Dermis blood vessel endothelial cell (primary cell): ENCODE data around the gene NPAS3. TPM values are rescaled to one million over a fixed set of nuclear protein-coding genes. Genes with fewer than 3 reads are reported as not detected.
A peak's percentile ranks its signal among the peaks of the same experiment; 100 is the strongest.

Experiments used
- DNase-seq: peaks from one replicate; pipeline ENCODE4 v3.0.0; 2010
- total RNA-seq: library from RNA; depleted of rRNA; stranded (reverse); fragments of >200 nt; gene quantifications from 2 replicates; pipeline ENCODE4 v1.2.3, GENCODE V29; 2014

Gene NPAS3
- total RNA-seq = 0.05 TPM in 1 of 2 replicates, not detected in the other

DNA sequence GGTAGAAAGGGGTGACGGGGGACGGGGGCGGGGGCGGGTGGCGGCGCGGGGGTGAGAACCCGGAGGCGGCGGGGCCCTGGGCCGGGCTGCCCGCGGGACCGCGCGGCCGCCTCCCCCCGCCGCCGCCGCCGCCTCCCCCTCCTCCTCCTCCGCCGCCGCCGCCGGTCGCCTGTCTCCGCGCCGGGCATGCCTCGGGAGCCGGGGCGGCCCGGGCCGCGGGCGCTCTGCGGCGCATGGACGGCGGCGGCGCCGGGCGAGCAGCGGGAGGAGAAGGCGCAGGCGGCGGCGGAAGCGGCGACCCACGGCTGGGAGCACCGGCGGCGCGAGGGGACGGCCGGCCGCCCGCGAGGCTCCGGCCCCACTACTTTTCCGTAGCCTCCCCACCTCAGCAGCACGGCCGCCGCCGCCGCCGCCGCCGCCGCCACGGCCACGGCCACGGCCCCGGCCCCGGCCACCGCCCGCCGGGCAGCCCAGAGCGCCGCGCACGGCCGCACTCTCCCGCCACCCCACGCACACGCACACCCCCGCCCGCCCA is at the start of gene NPAS3:
Gene NPAS3, plus strand, starts transcription at position 161 of the 535 bp plus-strand sequence.
- peak; percentile 6 for DNase-seq

DNA sequence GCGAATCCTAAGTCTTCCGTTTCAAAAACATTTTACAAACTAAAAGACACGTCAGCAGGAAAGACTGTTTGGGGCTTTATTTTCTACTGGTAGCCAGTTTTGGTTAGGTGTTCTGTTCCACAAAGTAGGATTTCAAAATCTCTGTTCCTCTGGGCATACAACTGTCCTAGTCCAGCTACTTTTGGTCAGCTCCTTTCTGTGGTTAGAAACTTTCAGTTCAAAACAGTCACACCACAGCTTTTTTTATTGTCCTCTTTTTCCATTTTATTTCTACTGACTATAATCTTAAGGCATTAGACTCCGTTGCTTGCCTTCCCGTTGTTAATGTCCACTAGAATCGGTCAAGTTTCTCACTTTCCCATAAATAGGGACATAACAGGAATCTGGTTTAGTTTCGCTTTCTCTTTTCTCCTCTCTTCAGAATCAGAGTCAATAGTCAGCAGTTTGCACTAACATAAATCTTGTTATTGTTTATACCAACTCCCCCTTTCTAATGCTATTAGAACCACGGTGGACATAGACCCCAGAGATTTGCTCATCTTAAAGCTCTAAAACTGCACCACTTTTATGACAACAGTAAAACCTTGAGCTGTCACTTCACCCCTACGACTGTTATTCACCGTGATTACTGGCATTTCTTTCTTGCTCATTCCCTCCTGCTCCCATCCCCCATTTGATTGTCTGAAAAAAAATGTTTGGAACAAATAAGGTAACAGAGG is 41.5 kb upstream of the NPAS3 start:
- DNase-seq = peak; percentile 45

DNA sequence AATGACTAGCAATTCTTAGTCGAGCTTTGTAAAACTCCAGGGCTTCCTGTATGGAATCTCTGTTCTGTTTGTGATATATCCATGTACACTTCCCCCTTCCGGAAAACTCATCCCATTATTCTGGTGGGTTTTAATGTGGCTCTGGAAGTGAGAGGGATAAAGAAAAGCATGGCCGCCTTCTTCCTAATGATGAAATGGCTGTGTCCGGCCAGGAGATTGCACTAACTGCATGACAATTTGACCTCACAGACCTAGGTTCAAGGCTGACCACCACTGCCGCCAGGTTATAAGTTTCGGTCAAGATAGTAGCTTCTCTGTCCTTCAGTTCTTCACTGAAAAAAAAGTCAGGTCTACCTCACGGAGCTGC is 41.0 kb upstream of the NPAS3 start:
- DNase-seq = no peak

DNA sequence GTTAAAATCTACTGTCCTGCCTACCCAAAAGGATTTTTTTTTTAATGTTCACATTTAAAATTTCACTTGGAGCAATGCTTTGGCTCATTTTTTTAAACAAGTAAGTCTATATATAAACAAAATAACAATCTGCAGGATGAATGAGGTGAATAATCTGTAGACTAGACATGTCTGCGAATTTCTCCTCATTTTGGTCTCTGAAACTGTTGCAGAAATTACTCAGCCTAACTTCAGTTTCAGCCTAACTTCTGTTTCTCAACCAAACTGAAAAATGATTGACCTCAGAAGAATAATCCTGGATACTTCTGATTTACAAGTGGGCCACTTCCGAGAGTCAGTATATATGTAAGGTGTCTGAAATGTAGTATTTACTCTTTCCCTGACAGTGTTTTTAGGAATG is 39.8 kb upstream of the NPAS3 start:
- DNase-seq = no peak

DNA sequence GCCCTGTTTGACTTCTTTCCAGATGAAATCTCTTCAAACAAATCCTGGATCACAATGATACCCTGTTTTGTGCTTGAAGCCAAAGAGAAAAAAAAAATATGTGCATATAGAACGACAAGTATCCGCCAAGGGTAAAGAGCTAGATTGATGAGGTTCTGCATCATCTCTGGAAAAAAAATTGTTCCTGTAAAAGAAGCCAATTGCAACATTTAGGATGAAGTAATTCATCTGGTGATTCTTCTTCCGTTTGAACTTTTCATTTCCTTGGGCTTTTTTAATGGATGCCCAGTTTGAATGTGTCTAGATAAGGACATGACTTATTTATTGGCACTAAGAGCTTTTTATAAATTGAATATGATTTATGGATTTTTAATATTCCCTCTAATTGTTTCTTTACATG is 38.1 kb upstream of the NPAS3 start:
- DNase-seq = no peak

DNA sequence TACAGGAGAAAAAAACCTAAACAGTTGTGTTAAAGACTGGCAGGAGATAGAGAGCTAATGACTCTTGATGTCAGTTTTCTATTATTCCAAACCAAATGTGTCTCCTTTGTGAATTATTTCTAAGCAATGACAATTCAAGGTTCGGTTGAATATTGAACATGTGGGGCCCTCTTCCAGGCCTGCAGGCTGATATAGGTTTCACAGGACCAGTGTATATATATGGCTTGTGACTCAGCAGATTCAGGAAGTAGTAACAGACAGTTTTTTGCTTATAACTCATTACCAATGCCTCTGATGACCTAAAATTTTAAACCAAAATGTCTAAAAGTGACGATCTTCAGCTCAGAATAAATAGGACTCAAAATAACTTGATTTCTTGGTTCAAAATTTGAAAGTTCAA is 33.7 kb upstream of the NPAS3 start:
- no peak for DNase-seq

DNA sequence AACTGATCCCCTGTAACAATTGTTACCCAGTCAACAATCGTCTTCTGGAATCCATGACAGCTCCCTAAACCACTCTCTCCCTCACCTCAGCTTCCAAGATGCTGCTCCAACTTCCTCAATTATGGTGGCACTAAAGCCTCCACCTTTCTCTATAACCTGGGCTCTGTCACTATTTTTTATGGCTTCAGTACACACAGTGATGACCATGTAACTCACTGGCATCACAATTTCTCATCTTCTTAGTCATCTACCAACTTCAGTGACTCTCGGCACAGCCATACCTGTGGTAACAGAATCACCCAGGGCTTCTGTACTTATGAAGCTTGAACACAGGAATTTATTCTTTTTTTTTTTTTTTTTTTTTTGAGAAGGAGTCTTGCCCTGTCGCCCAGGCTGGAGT is 32.0 kb upstream of the NPAS3 start:
- no peak for DNase-seq

DNA sequence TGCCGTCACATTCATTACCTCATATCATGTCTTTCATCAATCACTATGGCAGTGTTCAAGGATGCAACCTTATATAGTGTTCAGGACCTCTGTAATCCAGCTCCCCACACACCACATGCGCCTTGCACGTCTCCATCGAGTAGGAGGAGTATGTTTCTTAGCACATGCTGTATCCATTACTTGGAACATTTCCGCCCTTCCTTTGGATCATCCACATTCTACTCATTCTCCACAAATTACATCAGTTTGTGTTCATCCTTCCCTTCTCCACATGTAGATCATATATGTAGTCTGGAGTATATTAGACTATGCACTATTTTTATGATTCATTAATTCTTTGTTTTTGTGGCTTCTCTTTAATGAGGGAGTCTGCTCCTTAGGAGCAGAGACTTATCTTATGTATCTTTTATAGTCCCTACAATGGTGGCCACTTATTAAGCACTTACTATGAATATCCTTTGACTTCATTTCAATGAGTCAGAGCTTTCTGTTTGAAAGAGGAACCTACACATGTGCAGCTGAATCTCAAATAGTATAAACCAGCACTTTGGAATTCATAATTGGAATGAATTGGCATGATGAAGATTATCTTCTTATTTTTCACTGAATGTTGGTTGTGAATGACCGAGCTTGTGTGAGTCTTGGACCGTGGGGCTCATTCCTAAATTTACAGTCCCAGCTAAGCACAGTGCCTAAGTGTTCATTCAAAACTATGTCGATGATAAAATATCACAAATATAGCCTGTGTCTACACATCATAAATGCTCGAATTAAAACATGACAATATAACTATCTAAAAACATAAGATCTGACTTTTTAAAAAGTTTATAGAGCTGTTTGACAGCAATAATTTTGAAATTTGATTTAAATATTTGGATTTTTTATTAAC is 30.2 kb upstream of the NPAS3 start:
- DNase-seq = no peak

DNA sequence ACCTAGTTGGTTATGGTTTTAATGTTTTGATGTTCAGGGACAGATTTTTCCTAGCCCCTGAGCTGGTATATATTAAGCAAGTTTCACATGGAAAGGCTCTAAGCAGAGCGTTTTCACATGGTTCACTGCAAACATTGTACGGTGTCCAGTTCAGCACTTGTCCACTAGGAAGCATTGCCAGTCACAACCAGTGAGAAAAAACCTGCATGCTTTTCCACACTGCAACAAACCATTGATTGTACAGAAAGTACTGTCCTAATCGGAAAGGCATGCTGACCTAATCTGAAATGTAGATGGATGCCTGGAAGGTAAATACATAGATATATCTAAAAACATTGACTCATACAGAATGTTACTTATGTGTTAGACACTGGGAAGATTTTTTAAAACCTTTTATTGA is 25.0 kb upstream of the NPAS3 start:
- no peak for DNase-seq

DNA sequence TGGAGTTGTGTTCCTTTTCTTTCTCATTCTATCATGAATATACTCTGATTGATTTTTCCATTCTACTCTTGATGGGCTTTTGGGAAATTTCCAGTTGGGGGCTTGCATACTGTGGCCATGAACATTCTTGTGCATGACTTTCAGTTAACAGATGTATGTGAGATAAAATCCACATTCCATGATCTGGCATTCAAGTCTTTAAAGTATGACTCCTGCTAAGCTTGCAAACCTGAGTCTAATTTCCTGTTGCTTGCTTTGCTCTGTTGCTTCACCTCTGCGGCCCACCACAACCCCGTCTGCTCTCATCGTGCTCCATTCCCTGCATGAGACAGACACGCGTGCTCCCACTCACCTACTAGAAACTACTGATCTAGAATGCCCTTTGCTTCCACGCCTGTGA is 24.3 kb upstream of the NPAS3 start:
- no peak for DNase-seq

DNA sequence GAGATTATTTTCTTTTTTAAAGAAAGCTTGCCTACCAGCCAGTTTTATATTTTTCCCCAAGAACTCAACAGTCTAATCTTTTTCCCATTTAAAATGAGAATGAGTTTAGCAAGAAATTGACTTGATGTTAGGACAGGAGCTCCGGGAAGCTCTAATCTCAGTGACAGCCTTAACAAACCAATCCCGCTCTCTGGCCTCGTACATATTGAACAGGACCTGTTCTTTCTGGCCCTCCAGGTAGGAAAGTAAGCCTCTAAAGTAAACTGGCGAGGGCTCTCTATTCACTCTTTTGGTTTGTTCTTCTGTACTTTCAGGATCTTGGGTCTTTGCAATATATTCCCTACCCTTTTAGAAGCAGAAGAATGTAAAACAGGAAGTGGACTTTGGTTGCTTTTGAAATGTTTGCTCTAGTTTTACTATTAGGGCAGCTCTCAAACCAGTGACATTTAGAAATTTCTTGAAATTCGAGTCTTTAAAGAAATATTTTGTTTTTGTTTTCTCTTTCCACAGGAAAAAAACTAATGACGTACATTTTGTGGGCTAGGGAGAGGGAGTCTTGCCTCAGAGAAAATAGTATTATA is 17.9 kb upstream of the NPAS3 start:
- DNase-seq = no peak

DNA sequence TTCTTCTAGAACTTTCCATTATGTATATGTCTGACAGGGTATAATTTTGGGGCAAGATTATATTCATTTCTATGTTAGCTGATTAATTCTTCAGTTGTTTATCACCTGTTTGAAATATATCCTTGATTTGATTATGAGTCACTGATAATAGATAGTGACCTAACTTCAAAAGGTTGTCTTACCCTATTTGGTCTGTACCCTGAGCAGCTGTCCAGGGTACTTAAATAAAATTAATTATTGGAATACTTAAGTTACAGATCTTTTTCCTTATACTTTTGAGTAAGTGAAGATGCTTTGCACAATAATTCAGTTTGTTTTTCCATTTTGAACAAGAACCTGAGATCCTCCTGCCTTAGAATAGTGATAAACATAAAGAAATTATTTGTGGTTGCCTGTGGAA is 13.2 kb upstream of the NPAS3 start:
- DNase-seq = no peak

DNA sequence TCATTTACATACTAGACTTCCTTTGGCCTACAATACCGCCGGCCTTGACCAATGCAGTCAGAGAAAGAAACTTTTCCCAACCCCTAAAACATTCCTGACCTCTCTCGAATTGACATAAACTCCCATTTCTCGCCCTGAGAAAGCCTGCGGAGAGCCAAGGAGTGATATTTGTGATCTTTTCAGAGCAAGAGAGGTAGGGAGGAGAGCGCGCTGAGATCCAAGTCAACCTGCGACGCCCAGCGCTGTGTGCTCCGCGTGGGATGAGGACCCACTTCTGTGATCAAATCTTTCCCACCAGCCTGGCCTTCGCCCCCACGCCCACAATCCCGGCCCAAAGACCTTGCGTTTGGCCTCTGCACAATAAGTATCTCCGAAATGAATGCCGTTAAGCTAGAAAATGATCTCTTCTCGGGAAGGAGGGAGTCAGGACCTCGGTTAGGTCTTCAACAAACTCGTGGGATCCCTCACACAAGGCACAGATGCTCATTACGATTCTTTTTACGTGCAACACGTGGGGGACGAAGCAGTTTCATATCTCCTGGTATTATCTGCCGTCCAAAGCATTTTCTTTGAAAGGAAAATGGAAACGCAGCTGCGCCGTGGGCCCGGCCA is 6.3 kb upstream of the NPAS3 start:
- no peak for DNase-seq

DNA sequence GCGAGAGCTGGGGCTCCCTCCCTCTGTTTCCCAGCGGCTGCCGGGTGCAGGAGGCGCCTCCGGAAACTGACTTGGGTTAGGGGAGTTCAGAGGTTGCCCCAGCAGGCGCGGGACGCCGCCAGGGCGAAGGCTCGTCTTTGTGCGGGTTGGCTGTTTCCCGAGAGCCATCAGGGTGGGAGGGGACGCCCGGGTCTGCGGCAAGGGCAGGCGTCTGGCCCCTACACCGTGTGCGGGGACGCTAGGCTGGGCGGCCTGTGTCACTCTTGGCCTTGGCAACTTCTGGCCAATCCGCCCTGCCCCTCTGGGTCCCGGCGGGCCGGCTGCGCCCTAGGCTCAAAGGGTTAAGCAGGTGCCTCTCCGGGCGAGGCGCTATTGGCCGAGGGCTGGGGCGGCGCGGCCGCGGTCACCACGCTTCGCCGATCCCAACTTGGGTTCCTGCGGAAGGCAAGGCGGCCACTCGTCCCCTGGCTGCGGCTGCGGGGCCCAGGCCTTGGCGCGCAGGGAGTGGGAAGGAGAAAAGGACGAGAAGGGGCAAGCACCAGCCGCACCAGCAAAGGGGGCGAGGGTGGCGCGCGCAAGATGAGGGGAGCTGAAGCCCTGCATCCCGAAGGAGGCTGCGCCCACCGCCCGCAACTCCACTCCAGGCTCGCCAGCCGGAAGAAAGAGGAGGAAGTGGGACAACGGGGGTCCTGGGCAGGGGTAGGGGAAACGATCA is 5.6 kb upstream of the NPAS3 start:
- no peak for DNase-seq

DNA sequence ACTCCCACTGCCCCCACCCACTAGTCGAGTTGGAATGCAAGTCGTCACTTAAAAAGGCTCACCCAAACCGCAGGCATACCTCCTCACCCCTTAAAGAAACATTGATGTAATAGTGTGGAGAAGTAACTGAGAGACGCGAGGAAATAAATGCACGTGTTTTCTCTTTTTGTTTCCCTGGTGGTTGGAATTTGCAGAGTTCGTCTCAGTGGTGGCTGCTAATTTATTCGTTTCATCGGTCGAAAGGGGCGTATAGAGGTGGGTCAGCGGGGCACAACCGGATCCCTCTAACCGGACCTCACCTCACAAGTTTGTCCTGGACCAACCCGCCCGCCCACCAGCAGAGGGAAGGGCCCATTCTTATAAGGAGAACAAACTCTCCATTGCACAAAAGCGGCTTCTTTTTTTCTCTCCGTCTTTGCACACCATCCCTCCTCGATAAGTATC is 5.0 kb upstream of the NPAS3 start:
- DNase-seq = no peak

DNA sequence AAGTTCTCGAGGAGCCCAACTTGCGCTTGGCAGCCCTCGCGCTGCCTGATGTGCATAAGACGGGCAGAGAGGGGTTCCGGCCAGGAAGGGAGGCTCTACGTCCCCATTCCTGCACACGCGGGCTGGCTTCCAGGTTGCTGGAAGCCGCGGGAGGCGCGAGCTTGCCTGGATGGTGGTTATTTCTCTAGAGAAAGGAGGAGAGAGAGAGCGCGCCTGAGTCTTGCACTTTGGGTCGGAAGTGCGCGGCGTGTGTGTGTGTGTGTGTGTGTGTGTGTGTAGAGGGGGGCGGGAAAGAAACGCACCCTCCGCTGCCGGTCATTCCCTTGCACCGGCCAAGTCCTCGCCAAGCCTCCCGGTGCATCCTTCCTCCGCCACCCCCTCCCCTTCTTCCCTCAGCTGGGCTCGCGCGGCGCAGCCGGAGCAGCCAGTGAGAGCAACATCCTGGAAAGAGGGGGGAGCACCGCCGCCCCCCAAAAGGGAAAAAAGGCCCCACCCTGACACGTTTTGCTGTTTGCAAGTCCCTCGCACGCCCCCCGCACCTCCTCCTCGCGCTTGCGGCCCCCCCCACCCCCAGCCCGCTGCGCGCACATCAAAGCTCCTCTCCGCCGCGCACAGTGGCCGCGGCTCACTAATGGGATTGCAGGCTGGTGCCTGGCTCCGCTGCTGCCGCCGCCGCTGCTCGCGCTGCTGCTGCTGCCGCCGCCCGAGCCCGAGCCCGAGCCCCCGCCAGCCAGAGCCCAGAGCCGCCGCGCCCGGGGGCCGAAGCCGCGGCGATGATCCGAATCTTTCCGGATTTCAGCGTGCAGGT is 4.4 kb upstream of the NPAS3 start:
- DNase-seq = peak; percentile 20

DNA sequence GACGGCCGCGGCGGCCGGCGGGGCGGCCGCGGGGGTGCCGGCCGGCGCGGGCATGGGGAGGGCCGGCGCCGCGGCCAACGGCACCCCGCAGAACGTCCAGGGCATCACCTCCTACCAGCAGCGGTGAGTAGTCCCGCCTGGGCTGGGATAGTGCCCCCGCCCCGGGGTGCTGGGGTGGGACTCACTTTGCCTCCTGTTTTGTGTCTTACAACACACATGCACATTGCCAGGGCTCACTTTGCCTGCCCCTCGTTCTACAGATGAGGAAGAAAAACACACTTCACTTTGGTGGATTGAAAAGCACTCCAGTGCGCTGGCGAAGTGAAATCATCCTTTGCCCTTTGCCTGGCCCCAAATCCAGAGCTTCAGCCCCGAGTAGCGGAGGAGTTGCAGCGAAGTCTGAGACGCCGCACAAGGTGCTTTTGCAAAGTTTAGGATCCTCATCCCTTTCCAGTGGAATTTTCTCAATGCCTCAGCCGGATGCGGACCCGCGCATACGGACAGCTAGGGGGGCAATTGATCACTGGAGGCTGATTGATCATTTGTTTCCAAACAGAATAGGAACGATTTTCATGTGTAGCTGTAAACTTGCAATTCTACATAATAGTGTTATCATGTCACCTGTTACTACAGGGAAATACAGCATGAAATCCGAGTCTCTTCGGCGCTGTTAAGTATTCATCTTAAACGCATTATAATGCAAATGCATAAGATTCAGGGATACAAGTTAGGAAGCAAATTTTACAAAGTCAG is 3.6 kb upstream of the NPAS3 start:
- DNase-seq = no peak

DNA sequence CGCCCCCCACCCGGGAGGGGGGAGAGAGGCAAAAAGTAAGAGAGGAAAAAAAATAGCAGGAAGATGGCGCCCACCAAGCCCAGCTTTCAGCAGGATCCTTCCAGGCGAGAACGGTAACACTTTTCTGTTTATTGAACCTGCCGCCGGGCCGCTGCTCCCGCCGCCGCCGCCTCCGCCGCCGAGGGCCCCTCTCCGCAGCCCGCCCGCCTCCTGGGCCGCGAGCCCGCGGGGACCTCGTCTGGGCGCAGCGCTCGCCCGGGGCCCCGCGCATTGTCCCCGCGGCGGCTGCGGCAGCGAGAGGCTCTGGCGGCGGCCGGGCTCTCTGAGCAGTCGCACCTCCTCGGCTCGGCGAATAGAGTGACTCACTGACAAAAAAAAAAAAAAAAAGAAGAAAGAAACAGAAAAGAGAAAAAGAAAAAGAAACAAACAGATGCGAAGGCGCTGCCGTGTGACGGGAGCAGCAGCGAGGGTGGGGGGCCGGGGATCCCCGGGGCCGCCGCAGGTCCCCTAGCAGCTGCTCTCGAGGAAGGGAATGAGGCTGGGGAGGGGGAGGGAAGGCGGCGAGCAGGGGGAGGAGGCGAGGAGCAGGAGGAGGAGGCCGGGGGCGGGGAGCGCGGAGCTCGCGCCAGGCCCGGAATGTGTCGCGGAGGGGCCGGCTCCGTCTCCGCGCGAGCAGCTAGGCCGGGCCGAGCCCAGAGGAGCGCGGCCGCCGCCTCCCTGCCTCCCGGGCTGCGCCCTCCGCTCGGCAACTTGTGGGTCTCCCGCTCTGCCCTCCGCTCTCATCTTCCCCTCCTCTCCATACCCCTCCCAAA is 781 bp downstream of the NPAS3 start:
- peak; percentile 71 for DNase-seq

DNA sequence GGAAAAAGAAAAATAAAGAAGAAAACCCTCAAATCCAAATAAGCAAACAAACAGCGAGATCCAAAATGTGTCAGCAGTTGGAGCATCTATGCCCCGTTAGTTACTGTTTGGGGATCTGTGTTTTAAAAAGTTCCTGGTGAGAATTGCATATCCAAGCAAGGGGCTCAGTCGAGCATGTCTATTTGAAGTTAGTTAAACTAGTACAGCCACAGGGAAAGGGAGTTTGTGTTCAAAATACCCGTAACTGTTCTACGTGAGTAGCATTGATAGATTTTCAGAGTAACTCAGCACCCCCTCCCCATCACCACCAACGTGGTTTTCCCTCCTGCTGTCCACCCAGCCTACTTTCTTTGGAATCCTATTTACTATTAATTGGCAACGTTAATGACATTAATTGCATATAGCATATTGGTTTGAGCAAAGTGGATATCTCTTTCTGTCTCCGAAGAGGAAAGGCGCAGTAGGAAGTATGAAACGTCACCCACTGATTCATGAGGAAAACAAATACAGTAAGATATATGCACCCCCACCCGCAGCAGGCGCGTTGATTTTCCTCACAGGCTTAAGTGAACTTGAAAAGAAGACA is 1.5 kb downstream of the NPAS3 start:
- peak; percentile 47 for DNase-seq
